HT1080 (cell line): Measurements from ENCODE around the gene GPX4. TPM values are rescaled to one million over a fixed set of nuclear protein-coding genes. Genes with fewer than 3 reads are reported as not detected.

Experiments used
- DNase-seq: peaks from one replicate; pipeline ENCODE4 v3.0.0-alpha.2; 2015; ENCODE audit warnings: low read depth
- total RNA-seq: library from RNA; depleted of rRNA; stranded (reverse); fragments of >200 nt; shearing (Covaris generic); gene quantifications from 2 replicates; pipeline ENCODE4 v1.2.3, GENCODE V29; 2014

GPX4 gene
- total RNA-seq, 1 experiment from 2014 or later = 221 TPM

GRCh38 chr19:1068009-1069001 lies 35.5 kb upstream of the GPX4 start:
- no peak for DNase-seq

- DNase-seq = peak; percentile 46
Observed at GRCh38 chr19:1069009-1069779, 34.6 kb upstream of the GPX4 start.

GRCh38 chr19:1070576-1070930 lies 33.2 kb upstream of the GPX4 start:
- no peak for DNase-seq

DNA sequence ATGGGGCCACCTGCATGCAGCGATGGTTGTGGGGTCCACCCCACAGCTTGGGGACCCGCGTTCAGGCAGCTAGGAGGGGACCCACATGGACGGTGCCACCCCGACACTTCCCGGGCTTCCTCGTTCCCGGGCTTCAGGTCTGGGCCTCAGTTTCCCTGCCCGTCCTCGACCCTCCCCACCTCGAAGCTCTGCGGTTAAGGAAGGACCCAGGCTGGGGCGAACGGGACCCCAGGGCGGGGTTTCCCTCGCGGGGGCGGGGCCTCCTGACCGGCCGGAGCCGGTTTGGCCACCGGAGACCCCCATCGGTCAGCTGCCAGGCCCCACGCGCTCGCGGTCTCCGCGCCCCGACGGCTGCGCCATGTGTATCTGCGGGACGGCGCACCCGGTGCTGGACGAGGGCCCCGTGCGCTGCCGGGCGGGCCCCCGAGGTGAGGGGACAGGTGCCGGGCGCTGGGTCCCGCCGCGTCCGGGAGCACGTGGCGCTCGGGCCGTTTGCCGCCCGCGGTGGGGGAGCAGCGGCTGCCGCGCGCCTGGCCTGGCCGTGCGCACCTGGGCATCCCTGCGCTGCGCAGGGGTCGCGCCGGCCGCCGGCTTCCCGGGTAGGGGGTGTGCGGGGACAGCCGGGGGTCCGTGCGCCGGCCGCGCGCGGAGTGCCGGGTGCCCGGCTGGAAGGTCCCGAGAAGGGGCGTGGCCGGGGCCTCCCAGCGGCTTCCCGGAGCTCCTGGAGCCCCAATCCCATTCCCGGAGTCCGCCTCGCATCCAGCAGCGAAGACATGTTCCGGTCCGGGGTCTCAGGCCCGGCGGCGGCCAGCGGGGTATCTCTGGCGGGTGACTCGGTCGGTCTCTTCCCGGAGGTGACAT lies 32.6 kb upstream of the GPX4 start:
- DNase-seq = no peak

- no peak for DNase-seq
Observed at GRCh38 chr19:1072371-1073015, 31.3 kb upstream of the GPX4 start.

DNA sequence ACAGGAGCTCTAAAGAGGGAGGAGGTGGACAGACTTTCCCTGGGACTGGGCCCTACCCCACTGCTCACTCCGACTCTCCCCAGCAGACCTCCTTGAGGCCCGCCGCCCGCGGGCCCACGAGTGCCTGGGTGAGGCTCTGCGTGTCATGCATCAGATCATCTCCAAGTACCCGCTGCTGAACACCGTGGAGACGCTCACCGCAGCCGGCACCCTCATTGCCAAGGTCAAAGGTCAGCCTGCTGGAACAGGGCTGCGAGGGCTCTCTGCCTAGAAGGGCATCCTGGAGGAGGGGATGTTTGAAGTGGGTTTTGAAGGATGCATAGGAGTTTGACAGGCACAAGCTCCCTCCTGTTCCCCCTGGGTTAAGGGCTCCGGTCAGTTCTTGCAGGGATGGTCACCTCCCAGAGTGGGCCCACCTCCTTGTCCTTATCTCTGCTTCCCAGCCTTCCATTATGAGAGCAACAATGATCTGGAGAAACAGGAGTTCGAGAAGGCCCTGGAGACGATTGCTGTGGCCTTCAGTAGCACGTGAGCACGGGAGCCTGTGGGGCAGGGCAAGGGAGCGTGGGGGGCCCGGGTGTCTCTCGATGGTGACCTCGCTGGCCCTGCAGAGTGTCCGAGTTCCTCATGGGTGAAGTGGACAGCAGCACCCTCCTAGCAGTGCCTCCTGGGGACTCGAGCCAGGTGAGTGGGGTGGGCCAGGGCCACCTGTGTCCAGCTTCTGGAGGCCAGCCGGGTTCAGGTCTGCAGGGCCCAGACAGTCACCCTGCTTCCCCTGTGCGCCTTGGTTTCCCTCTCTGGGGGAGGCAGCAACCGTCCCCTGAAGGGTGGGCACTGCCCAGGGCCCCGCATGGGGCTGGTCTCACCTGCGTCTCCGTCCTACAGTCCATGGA lies 30.5 kb upstream of the GPX4 start:
- DNase-seq = no peak

DNA sequence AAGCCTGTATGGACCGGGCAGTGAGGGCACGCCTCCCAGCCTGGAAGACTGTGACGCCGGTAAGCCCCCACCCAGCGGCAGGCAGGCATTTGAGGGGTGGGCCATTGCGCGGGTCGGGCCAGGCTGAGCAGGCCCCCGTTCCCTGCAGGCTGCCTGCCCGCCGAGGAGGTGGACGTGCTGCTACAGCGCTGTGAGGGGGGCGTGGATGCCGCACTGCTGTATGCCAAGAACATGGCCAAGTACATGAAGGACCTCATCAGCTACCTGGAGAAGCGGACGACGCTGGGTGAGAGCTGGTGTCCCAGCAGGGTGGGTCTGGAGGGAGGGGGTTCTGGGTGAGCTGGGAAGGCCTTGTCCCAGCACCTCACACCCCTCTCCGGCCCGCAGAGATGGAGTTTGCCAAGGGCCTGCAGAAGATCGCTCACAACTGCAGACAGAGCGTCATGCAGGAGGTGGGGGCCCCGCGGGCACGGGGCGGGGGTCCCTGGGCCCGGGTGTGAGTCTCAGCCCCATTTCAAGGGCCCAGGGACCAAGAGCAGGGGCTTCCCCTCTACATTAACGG lies 29.8 kb upstream of the GPX4 start:
- DNase-seq = no peak

- DNase-seq = no peak
Observed at GRCh38 chr19:1074544-1075283, 29.1 kb upstream of the GPX4 start.

DNA sequence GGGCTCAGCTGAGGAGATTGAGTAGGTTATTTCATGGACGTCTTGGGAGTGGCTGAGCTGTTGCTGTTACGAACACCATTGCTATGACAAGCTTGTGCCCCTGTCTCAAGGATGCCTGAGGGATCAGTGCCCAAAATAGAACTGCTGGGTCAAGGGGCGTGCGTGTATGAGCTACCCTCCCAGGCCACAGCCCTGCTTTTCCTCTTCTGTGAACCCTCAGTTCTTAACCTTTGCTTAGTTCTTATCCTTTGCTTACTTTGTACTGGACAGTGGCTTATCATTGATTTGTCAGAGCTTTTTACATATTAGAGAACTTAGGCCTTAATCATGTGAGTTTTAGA lies 27.8 kb upstream of the GPX4 start:
- DNase-seq = no peak

DNA sequence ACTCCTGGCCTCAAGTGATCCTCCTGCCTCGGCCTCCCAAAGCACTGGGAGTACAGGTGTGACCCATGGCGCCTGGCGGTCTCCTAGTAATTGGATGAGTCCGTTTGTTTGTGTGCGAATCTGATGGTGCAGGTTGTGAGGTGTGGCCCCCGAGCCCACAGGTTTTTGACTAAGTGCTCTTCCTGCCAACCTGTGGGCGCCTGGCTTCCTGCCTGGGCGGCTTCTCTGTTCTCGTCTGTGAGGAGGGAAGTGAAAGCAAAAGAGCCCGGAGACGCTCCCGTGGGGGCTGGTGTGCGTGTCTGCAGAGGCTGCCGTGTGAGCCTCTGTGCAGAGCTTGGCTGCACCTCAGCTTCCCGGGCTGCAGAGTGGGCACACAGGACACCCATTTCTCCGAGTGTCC lies 26.8 kb upstream of the GPX4 start:
- peak; percentile 53 for DNase-seq

DNA sequence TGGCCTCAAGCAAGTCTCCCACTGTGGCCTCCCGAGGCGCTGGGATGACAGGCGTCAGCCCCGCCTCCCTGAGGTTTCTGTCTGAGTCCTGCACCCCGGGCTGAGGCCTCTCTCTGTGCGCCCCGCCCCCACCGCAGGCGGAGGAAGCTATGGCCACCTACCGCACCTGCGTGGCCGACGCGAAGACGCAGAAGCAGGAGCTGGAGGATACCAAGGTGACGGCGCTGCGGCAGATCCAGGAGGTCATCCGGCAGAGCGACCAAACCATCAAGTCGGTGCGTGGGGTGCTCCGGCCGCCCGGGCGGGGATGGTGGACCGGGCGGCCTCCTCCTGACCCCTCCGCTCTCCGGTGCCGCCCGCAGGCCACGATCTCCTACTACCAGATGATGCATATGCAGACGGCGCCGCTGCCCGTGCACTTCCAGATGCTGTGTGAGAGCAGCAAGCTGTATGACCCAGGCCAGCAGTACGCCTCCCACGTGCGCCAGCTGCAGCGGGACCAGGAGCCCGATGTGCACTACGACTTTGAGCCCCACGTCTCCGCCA lies 24.2 kb upstream of the GPX4 start:
- no peak for DNase-seq

DNA sequence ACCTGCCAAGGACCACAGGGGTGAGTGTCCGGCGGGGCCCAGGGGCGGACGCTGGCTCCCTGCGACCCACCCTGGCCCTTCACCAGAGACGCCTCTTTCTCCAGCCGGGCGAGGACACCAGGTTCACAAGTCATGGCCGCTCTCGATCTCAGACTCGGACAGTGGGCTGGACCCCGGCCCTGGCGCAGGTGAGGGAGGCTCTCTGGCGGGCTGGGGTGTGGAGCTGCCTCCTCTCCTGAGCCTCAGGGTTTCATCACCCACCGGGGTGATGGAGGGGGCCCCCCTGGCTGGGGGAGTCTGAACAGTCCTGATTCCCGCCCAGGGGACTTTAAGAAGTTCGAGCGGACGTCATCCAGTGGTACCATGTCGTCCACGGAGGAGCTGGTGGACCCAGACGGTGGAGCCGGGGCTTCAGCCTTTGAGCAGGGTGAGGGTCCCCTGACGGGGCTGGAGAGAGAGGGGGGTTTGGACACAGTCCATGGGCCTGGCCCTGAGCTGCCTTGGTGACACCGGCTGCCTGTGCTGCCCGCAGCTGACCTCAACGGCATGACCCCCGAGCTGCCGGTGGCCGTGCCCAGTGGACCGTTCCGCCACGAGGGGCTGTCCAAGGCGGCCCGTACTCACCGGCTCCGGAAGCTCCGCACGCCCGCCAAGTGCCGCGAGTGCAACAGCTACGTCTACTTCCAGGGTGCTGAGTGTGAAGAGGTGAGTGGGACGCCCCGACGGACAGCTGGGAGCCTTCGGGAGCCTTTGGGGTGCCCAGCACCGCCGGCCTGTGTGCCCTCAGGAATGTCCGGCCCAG lies 23.2 kb upstream of the GPX4 start:
- no peak for DNase-seq

DNA sequence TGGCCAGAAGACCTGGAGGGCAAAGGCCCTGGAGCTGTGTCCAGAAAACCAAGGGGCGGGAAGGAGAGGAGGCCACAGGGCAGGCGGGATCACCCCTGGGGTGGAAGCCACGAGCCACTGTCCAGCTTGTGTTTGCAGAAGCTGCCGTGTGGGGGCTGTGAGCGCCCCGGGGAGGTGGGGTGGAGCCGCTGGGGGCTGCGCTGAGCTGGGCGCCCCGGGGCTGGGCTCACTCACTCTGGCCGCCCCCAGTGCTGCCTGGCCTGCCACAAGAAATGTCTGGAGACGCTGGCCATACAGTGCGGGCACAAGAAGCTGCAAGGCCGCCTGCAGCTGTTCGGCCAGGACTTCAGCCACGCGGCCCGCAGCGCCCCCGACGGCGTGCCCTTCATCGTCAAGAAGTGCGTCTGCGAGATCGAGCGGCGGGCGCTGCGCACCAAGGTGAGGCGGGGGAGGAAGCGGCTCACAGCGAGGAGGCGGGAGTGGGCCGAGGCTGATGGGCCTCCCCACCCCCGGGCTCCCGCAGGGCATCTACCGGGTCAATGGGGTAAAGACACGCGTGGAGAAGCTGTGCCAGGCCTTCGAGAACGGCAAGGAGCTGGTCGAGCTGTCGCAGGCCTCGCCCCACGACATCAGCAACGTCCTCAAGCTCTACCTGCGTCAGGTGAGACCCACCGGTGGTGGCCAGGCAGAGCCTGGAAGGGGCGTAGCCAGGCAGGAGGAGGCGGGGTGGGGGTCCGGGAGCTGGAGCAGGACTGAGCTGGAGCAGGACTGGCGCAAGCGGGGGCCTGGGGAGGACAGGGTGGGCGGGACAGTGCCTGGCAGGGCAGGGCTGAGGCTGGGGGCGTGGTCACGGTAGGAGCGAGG lies 22.3 kb upstream of the GPX4 start:
- no peak for DNase-seq

DNA sequence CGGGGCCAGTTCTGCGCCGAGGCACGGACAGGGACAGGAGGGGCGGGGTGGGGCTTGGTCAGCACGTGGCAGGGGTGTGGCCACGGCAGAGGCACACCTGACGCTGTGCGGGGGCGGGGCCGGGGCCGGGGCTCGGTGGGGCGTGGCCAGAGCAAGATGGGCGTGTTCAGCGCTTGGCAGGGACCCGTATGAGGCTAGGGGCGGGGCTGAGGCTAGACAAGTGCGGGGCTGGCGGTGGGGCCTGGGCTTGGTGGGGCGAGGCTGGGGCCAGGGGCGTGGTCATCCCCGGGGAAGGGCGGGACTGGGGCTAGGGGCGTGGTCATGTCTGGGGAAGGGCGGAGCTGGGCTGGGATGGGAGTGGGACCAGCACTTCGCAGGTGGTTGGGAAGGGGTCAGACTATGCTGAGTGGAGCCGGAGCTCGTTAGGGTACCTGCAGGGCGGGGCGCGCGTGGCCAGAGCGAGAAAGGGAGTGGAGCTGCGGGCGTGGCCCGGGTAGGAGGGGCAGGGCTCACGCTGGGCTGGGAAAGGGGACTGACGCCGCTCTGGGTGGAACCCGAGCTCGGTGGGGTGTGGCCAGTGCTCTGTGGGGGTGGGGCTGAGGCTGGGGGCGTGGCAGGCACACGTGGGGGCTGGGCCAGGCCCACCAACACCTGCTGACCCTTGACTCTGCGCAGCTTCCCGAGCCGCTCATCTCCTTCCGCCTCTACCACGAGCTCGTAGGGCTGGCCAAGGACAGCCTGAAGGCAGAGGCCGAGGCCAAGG lies 21.4 kb upstream of the GPX4 start:
- DNase-seq = no peak

DNA sequence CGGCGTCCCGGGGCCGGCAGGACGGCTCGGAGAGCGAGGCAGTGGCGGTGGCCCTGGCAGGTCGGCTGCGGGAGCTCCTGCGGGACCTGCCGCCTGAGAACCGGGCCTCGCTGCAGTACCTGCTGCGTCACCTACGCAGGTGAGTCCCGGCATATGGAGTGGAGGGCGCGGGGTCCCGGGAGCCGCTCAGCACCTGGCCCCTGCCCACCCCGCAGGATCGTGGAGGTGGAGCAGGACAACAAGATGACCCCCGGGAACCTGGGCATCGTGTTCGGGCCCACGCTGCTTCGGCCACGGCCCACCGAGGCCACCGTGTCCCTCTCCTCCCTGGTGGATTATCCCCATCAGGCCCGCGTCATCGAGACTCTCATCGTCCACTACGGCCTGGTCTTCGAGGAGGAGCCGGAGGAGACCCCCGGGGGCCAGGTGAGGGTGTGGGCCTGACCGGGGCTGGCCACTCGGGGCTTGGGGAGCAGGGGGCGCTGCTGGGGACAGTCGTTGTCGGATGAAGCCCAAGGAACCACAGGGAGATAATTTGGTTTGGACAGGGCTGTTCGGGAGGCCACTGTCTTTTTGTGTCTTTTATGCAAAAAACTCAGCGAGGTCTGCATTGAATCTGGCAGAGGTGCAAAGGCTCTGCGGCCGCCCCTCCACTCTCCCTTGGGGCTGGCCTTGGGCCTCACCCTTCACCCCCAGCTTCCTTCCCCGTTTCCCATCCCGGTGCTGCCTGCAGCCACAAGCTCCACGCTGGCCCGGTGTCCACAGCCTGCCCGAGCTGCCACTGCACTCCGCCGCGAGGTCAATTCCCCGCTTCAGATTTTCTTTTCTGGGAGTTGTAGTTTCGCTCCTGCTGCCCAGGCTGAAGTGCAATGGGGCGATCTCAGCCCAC lies 20.6 kb upstream of the GPX4 start:
- no peak for DNase-seq
